ENCODE results near the gene ZSWIM3.

ZSWIM3 gene

DNA sequence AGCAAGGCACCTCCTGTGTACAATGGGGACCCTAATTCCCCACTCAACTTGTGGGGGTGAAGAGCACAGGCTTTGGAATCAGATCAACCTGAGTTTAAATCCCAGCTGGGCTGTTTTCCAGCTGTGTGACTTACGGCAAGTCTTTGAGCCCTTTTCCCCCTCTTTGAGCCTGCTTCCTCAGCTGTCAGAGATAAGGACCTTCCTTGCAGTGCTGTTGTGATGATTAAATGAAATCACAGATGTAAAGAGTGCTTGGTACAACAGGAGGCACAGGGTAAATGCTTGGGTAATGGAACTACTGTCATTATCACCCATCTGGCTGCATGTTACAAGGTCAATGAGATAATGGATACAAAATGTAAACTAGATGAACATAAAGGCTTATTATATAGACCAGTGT lies 20.6 kb upstream of the ZSWIM3 start:
- TF ChIP-seq, protein P1, sequence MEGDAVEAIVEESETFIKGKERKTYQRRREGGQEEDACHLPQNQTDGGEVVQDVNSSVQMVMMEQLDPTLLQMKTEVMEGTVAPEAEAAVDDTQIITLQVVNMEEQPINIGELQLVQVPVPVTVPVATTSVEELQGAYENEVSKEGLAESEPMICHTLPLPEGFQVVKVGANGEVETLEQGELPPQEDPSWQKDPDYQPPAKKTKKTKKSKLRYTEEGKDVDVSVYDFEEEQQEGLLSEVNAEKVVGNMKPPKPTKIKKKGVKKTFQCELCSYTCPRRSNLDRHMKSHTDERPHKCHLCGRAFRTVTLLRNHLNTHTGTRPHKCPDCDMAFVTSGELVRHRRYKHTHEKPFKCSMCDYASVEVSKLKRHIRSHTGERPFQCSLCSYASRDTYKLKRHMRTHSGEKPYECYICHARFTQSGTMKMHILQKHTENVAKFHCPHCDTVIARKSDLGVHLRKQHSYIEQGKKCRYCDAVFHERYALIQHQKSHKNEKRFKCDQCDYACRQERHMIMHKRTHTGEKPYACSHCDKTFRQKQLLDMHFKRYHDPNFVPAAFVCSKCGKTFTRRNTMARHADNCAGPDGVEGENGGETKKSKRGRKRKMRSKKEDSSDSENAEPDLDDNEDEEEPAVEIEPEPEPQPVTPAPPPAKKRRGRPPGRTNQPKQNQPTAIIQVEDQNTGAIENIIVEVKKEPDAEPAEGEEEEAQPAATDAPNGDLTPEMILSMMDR (IDR thresholded peaks at IDR 0.05; ENCODE audit: control insufficient read depth, insufficient read depth, low read depth, low read length, missing control alignments) = no peak
- DNase-seq (ENCODE audit: low read depth) = no peak
- H3K4me3 ChIP-seq (ENCODE audit: control insufficient read depth, low read depth, low read length) = no peak overlapping the region

DNA sequence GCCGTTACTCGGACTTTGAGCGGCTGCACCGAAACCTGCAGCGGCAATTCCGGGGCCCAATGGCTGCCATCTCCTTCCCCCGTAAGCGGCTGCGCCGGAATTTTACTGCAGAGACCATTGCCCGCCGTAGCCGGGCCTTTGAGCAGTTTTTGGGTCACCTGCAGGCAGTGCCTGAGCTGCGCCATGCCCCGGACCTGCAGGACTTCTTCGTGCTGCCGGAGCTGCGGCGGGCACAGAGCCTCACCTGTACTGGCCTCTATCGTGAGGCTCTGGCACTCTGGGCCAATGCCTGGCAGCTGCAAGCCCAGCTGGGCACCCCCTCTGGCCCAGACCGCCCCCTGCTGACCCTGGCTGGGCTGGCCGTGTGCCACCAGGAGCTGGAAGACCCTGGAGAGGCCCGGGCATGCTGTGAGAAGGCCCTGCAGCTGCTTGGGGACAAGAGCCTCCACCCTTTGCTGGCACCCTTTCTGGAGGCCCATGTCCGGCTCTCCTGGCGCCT lies 16.7 kb upstream of the ZSWIM3 start:
- no peak for DNase-seq (ENCODE audit: low read depth)
- TF ChIP-seq, protein P1 (IDR thresholded peaks at IDR 0.05; ENCODE audit: control insufficient read depth, insufficient read depth, low read depth, low read length, missing control alignments) = no peak
- no peak overlapping the region for H3K4me3 ChIP-seq (ENCODE audit: control insufficient read depth, low read depth, low read length)

DNA sequence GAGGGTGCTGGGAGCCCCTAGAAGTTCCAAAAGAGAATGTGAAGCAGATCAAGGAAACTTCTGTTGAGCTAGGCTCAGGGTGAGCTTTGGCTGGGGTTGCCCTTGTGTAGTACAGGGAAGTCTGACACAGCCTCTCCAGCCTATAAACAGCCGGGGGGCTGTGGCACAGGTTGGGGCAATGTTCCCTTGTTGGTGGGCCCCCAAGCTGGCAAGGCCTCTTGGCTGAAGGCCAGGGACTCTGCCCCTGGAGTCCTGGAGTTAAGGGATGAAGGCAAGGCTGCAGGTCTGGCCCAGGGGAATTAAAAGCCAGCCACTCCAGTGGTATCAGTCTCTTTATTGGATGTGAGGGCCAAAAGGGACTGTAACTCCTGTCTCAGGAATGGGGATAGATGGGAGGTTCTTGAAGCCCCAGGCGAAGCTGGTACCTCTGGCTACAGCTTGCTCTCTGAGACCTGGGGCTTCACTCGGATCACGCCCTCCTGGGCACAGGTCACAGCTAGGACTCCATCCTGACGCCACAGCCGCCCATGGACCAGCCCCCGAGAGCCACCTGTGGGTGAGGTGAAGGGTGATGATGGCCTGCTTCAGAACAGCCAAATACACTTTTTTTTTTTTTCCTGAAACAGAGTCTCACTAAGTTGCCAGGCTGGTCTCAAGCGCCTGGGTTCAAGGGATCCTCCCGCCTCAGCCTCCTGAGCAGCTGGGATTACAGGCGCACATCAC lies 15.8 kb upstream of the ZSWIM3 start:
- TF ChIP-seq, protein P1 (IDR thresholded peaks at IDR 0.05; ENCODE audit: control insufficient read depth, insufficient read depth, low read depth, low read length, missing control alignments) = no peak
- no peak overlapping the region for H3K4me3 ChIP-seq (ENCODE audit: control insufficient read depth, low read depth, low read length)
- DNase-seq (ENCODE audit: low read depth) = no peak

DNA sequence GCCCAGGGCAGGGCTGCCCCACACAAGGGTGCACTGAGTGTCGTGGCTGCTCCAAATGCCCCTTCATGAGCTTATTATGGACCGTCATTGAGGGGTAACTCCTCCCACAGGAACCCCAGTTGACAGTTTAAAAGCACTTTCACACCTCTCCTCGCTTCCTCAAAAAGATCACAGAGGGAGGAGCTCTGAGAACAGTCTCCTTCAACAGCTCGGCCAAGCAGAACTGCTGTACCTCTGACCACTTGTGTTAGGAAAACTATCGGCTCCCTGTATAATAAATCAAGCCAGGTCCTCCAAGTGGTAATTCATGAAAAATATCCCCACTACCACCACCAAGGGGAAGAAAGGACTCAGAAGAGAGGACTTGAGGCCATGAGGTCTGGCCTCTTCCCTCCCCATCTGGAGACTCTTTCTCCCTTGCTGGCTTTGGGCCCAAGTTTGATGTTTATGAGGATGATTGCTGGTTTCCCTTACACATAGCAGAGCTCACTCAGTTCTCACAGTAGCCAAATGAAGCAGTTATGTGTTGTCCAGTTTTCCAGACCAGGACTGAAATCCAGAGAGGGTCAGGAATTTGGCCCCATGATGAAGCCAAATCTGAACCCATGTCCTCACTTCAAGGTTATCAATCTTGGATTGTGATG lies 15.1 kb upstream of the ZSWIM3 start:
- TF ChIP-seq, protein P1 (IDR thresholded peaks at IDR 0.05; ENCODE audit: control insufficient read depth, insufficient read depth, low read depth, low read length, missing control alignments) = no peak
- DNase-seq (ENCODE audit: low read depth) = peak; percentile 55
- no peak overlapping the region for H3K4me3 ChIP-seq (ENCODE audit: control insufficient read depth, low read depth, low read length)

DNA sequence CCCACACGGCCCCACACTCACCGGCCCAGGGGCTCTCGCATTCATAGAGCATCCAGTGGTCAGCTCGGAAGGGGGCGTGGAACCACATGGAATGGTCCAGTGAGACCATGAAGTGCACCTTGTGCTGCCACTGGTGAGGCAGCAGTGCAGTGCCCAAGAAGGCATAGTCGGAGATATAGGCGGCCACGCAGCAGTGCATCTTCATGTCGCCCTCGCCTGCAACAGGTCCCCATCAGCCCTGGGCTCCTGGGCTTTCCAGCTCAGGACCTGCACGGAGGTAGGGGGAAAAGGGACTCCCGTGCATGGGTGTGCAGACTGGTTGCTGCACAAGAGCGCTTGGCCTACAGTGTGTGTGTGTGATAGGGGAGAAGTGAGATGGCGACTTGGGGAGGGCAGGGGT lies 13.9 kb upstream of the ZSWIM3 start:
- no peak overlapping the region for H3K4me3 ChIP-seq (ENCODE audit: control insufficient read depth, low read depth, low read length)
- DNase-seq (ENCODE audit: low read depth) = no peak
- TF ChIP-seq, protein P1 (IDR thresholded peaks at IDR 0.05; ENCODE audit: control insufficient read depth, insufficient read depth, low read depth, low read length, missing control alignments) = no peak

DNA sequence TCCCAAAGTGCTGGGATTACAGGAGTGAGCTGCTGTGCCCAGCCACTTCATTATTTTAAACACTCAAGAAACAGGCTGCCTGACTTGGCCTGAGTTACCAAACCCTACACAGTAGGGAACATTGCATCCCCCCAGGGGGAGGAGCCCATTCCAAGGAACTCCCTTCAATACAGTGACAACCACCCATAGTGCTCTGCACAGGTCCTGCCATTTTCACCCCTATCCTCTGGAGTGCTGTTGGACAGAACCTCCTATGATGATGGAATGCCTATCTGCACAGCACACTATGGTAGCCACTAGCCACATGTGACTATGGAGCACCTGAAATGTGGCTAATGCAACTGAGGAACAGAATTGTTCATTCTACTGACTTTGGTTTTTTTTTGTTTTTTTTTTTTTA lies 12.0 kb upstream of the ZSWIM3 start:
- H3K4me3 ChIP-seq (ENCODE audit: control insufficient read depth, low read depth, low read length) = no peak overlapping the region
- TF ChIP-seq, protein P1 (IDR thresholded peaks at IDR 0.05; ENCODE audit: control insufficient read depth, insufficient read depth, low read depth, low read length, missing control alignments) = no peak
- DNase-seq (ENCODE audit: low read depth) = no peak
